G401.6 (cell line): ENCODE data around the gene FZR1.
A peak's percentile ranks its signal among the peaks of the same experiment; 100 is the strongest.
"Not testable (repeated sequence)": the region's sequence is repeated elsewhere in the genome, so short reads cannot be mapped to it uniquely, and the experiment has no call there.

Experiments
- FAIRE-seq: peaks from 2 replicates; lab custom pipeline; 2012; peaks lifted over from hg19 to GRCh38; lab: Jason Lieb, UNC

Gene FZR1

GRCh38 chr19:3547767-3548282, 41.7 kb downstream of the FZR1 start:
- FAIRE-seq: no peak

GRCh38 chr19:3548606-3549005, 42.5 kb downstream of the FZR1 start:
- FAIRE-seq: no peak

DNA sequence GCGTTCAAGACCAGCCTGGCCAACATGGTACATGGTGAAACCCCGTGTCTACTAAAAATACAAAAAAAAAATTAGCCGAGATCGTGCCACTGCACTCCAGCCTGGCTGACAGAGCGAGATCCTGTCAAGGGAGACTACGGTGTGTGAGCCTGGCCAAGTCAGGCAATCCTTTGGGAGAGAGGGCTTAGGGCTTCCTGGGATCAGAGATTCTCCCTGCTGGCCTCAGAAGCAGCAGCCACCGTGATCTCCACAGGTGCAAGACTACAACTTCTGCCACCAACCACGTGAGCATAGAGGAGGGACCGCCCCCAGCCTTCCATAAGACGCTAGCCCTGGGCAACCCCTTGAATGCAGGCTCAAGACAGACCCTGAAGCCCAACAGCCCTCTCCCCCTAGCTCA, 43.7 kb downstream of the FZR1 start:
- no peak for FAIRE-seq

- no peak for FAIRE-seq
Observed at GRCh38 chr19:3550947-3551791, 45.1 kb downstream of the FZR1 start.

DNA sequence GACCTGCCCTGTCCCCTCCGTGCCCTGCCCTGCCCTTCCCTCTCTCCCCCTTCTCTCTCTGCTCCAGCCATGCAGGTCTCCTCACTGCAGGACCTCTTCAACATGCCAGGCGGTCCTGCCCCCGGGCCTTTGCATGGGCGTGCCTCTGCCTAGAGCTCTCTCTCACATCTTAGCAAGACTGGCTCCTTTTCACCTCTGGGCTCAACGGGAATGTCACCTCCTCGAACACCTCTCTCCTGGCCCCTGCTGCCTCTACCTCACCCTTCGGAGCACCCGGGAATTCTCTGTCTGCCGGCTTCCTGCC, 45.6 kb downstream of the FZR1 start:
- no peak for FAIRE-seq

DNA sequence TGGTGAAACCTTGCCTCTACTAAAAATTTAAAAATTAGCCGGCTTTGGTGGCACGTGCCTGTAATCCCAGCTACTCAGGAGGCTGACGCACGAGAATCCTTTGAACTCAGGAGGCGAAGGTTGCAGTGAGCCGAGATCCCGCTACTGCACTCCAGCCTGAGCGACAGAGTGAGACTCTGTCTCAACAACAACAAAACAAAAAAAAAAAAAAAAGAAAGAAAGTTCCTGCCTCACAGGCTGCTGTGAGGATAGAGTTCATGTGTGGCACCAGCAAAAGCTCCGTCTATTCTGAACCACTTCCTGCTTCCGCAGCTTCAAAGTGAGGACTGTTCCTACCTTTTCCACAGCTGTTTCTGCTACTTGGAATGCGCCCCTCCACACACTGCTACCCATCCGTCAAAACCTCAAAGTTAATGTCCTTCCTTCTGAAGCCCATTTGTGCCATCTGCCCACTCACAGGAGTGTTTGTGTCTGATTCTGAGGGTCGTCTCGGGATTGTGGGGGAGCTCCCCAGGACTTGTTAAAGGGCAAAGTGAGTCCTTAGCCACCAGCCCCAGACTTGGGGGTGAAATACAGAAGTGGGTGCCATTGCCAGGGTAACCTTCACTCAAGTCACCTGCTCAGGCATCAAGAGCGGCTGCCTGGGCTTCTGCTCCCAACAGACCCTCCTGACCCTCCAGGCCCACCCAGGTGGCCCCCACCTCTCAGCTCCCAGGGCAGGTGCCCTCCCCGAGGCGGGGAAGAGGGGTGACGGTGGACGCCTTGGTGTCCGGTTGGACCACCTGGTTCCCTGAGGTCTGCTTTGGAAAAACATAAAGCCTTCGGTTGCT, 48.4 kb downstream of the FZR1 start:
- no peak for FAIRE-seq

DNA sequence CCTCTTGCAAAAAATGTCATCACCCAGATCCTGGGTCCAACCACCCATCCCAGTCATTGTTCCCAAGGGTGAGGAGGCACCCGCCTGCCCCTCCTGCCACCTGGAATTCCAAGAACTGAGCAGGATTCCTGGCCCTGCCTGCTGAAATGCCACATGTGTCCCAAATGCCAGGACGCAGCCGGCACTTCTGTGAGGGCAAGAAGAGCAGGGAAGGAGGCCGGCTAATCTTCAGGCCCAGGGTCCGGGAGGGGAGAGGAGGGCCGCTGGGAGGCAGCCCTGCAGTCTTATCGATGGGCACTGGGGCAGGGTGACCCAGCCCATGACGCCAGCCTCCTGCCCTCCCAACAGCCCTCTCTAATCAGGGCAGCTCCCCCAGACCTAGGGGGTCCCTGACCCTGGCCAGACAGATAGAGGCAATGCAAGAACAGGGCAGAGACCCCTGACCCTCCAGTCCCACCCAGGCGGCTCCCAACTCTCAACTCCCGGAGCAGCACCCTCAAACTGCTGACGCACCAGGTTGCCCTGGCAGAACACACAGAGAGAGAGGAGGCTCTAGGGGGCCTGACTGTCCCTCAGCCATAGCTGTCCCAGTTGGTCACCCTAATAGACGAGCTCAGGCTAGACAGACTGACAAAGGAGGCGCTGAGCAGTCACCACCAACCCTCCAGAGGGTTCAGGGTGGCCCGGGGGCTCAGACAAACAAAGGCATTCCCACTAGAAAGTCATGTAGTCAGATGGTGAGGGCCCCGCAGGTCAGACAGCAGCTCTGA, 49.7 kb downstream of the FZR1 start:
- FAIRE-seq: no peak

DNA sequence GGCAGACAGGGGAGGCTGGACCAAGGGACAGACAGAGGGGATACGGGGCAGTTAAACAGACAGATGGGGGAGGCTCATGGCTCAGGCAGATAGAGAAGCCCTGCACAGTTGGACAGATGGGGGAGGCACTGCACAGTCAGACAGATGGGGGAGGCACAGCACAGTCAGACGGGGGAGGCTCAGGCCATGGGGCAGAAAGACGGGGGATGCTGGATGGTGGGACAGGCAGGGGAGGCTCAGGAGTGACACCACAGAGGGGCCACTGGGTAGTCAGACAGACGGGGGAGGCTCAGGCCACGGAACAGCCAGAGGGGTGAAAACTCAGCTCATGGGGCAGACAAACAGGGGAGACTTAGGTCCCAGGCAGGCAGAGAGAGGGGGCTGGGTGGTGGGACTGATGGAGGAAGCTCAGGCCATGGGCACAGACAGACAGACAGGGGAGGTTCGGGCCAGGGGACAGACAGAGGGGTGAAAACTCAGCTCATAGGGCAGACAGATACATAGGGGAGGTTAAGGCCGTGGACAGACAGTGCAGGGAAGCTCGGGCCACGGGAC, 50.4 kb downstream of the FZR1 start:
- no peak for FAIRE-seq

DNA sequence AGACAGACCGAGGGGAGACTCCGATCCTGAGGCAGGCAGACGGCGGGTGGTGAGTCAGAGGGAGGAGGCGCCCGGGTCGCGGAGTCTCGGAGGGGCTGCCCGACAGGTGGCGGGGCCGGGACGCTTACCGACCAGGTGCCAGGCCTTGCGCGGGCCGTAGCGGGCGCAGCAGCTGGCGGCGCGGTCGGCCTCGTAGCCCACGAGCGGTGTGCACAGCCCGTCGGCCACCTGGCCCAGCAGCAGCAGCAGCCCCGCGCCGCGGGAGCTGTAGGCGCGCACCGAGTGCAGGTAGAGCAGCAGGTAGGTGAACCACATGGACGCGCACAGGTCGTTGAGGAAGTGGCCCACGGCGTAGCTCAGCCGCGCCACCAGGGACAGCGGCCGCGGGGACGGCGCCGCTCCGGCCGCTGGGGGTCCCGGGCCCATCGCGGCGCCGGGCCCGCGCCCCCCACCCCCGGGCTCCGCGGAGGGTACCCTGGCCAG, 50.9 kb downstream of the FZR1 start:
- no peak for FAIRE-seq

GRCh38 chr19:3557461-3558248, 51.5 kb downstream of the FZR1 start, which contains the start of gene MFSD12:
MFSD12 (minus strand) TSS chr19:3557586; CDS start chr19:3557403, 183 bp downstream.
- FAIRE-seq: peak; percentile 95

GRCh38 chr19:3563709-3564524, 57.8 kb downstream of the FZR1 start:
- FAIRE-seq: no peak

- FAIRE-seq: no peak
Observed at GRCh38 chr19:3565139-3565538, 59.0 kb downstream of the FZR1 start.

GRCh38 chr19:3570042-3570441, 63.9 kb downstream of the FZR1 start:
- not testable (repeated sequence) for FAIRE-seq

GRCh38 chr19:3570606-3571011, 64.5 kb downstream of the FZR1 start:
- no peak for FAIRE-seq

DNA sequence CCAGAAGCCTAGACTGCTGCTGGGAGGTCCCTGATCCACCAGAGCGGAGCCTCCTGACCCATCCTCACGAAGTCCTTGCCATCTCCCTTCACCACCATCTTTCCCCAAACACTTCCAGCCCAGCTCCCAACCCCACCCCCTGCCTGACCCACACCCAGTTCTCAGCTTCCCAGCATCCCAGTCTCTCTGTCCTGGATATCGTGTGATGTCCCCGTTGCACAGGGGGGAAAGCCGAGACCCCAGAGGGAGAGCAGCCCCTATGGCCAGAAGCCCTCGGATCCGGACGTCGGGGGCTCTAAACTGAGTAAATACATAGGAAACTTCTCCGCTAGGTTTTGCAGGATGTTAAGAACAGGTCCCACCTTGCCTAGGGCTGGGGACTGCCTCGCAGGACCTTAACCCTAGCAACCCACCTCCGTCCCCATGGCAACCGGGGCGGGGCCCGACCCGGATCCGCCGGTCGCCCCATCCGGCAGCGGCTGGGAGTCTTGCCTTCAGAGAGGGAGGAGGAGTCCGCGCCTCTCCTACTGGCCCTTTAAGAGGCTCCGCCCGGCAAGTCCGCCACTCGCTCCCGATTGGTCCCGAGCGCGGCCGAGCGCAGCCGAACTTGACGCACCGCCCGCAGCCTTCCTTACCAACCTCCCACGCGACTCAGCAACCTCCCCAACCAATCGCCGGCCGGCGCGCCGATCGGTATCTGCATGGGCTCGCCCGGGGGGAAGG, 66.2 kb downstream of the FZR1 start:
- FAIRE-seq: peak; percentile 98

DNA sequence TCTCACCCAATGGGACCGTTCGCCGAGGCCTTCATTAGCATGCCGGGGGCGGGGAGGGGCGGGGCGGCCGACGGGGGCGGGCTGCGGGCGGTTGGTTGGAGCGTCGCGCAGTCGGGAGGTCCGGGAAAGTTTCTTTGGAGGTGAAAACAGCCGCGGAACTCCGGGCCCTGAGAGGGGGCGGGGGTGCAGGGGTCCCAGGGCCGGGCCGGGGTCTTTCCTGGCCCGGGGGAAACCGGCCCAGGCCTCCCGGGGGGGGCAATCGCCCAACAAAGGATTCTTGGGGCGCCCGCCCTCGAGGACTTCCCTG, 66.7 kb downstream of the FZR1 start, which contains the start of gene HMG20B:
HMG20B (plus strand) TSS at position 90 of the 307 bp plus-strand sequence. CDS start 366 bp downstream, outside the sequence.
- no peak for FAIRE-seq

- no peak for FAIRE-seq
Observed at GRCh38 chr19:3573162-3573857, 67.2 kb downstream of the FZR1 start.

DNA sequence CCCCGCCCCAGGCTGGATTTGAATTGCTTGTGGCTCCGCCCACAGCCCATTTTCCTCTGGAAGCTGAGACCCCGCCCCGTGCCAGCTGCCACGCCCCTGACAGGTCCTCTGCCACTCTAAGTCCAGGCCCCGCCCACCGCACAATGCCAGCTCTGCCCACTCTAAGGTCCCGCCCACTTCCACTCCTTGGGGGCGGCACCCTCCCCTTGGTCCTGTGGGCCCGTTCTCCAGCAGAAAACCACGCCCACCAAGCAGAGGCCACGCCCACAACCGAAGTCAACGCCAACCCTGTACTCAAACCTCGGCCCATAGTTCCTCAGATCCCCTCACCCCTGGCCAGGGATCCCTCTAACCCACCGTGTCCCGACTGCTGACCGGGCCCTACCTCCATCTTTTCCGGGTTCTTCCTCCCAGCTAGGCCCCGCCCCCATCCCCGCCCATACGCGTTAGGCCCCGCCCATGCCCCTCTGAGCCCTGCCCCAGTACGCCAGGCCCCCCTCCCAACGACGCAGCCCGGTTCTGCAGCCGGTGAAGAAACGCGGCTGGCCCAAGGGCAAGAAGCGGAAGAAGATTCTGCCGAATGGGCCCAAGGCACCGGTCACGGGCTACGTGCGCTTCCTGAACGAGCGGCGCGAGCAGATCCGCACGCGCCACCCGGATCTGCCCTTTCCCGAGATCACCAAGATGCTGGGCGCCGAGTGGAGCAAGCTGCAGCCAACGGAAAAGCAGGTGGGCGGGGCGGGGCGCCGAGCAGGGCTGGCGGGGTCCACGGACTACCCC, 67.9 kb downstream of the FZR1 start:
- FAIRE-seq: peak; percentile 97
